ENCODE data around the gene DUSP28.

- TF ChIP-seq CTCF (conservative IDR thresholded peaks at IDR 0.05; ENCODE audit: low read depth in 2 of 2) (peak; percentile 60 to 73), POLR2AphosphoS5 (IDR thresholded peaks at IDR 0.05; ENCODE audit: low read depth) (no peak), CREB1 (CRISPR knock-in tag; IDR thresholded peaks at IDR 0.05; ENCODE audit: low read depth) (no peak)
Measured at GRCh38 chr2:240566203-240567136, 6.3 kb downstream of the DUSP28 start.

Data from GM23338 (cell line).